ENCODE measurements around the gene CLDND2. TPM values are rescaled to one million over a fixed set of nuclear protein-coding genes. Genes with fewer than 3 reads are reported as not detected.

The CLDND2 gene
- total and polyA plus RNA-seq, 2 of the 4 experiments (the other 2 are of a cell fraction): not detected

DNA sequence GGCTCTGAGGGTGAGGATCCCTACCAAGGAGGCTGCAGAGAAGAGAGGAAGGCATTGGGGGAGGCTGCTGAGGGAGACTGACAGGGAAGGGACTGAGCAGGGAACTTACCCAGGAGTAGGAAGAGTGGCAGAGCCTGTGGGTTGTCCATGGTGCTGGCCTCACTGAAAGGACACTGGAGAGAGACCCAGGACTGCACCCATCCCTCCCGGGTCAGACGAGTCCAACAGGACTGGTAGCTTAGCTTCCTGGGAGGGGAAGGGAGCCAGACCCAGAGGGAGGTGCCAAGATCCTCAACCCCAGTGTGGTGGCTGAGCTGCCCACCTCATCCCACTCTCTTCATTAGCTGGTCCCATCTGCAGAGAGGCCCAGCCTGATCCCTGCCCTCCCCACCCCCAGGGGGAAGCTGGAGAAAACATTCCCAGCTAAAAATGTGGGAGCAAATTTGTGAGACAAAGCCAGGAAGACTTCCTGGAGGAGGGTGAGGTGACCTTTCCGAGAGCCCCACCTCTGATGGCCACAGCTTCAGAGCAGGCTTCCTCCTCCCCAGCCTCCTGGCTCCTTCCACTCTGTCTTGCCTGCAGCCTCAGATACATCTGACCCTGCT, 26.7 kb downstream of the CLDND2 start, which contains the start of gene VSIG10L:
TSS of gene VSIG10L (minus strand) at position 164 of the 605 bp plus-strand sequence. CDS start at position 149, 15 bp downstream.
- no peak within 1 kb of the TSS for H3K4me2 ChIP-seq (ENCODE audit: low read depth, low read length)
- intact Hi-C loops (cut with micrococcal nuclease): no loop called here

More for the DNA sequence above, 26.7 kb downstream of the CLDND2 start, which contains the start of gene VSIG10L:
- Histone ChIP-seq H3K9me1 (ENCODE audit: insufficient read depth, low read length) (peaks cover 4% of the 10 kb centered on the region; the same call in 1 of the 2 replicates), H4K91ac (ENCODE audit: insufficient read depth, low read depth, low read length) (no peak within 1 kb of the TSS), H3K4me3 (ENCODE audit: insufficient read depth, low read depth, low read length) (no peak within 1 kb of the TSS), H3K4me1 (ENCODE audit: control insufficient read depth, insufficient read depth, low read length) (no peaks in the 10 kb centered on the region), H2AFZ (replicated peaks; ENCODE audit: low read length, poor library complexity) (no peak within 1 kb of the TSS), H4K8ac (ENCODE audit: low read depth in 2 of 2, low read length in 2 of 2) (no peak within 1 kb of the TSS; a peak in 1 of 4 replicates), H3K14ac (replicated peaks; ENCODE audit: low read depth, low read length) (no peak within 1 kb of the TSS), H3K9me3 (ENCODE audit: control insufficient read depth, insufficient read depth, low read length) (no peaks in the 10 kb centered on the region), H2AK9ac (replicated peaks; ENCODE audit: low read depth, low read length, poor library complexity) (no peak within 1 kb of the TSS), H3K23ac (ENCODE audit: low read depth, low read length) (no peak within 1 kb of the TSS), H3K79me1 (ENCODE audit: low read depth in 1 of 2, low read length in 2 of 2) (no peaks in the 10 kb centered on the region), H3K36me3 (ENCODE audit: control insufficient read depth, insufficient read depth, low read length) (peaks cover 13% of the 10 kb centered on the region), H2BK120ac (ENCODE audit: low read depth, low read length) (no peak within 1 kb of the TSS), H3K27me3 (ENCODE audit: control insufficient read depth, insufficient read depth, low read length) (no peaks in the 10 kb centered on the region), H4K20me1 (ENCODE audit: insufficient read depth, low read length) (no peaks in the 10 kb centered on the region), H3K9ac (ENCODE audit: low read depth, low read length) (no peak within 1 kb of the TSS), H3K4ac (ENCODE audit: low read depth, low read length) (0 out of 2 replicates have a peak within 1 kb of the TSS, but pooled peaks have one; percentile 48), H3K56ac (ENCODE audit: extremely low read depth, insufficient read depth, low read length) (no peak within 1 kb of the TSS), H2BK15ac (ENCODE audit: low read depth, low read length) (no peak within 1 kb of the TSS), H4K5ac (ENCODE audit: low read depth, low read length) (no peak within 1 kb of the TSS), H3K18ac (ENCODE audit: low read depth, low read length) (no peak within 1 kb of the TSS), H2BK20ac (ENCODE audit: low read depth, low read length) (no peak within 1 kb of the TSS), H2BK5ac (ENCODE audit: low read depth, low read length, poor library complexity, severe bottlenecking) (no peak within 1 kb of the TSS), H2AK5ac (ENCODE audit: low read depth, low read length) (no peak within 1 kb of the TSS), H3K27ac (ENCODE audit: insufficient read depth, low read length) (no peak within 1 kb of the TSS)
- no CpG with 5 or more reads among the region's 3 CpGs for WGBS, 2 experiments (ENCODE audit: extremely low coverage in 2 of 2, insufficient read length in 1 of 2)
- no peak for DNase-seq
- ChIA-PET POLR2A (ENCODE audit: unreplicated experiment) (no interaction called here), CTCF (no interaction called here)
- in situ Hi-C loops (cut with MboI; ENCODE audit: low sequenced_read_pairs): no loop called here
- TF ChIP-seq, protein P1, sequence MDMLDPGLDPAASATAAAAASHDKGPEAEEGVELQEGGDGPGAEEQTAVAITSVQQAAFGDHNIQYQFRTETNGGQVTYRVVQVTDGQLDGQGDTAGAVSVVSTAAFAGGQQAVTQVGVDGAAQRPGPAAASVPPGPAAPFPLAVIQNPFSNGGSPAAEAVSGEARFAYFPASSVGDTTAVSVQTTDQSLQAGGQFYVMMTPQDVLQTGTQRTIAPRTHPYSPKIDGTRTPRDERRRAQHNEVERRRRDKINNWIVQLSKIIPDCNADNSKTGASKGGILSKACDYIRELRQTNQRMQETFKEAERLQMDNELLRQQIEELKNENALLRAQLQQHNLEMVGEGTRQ (IDR thresholded peaks at IDR 0.05; ENCODE audit: low read depth, low read length): no peak
- TF ChIP-seq BHLHE40 (IDR thresholded peaks at IDR 0.05; ENCODE audit: low read depth, low read length): no peak
- TF ChIP-seq MAZ (IDR thresholded peaks at IDR 0.05; ENCODE audit: borderline replicate concordance, low read depth, low read length): no peak
- TF ChIP-seq FOS (IDR thresholded peaks at IDR 0.05; ENCODE audit: low read depth, low read length): no peak
- TF ChIP-seq NFE2L2 (IDR thresholded peaks at IDR 0.05; ENCODE audit: low read depth, low read length): no peak
- TF ChIP-seq RFX5 (IDR thresholded peaks at IDR 0.05; ENCODE audit: low read depth, low read length): no peak
- no peak for TF ChIP-seq CHD1 (IDR thresholded peaks at IDR 0.05; ENCODE audit: low read depth, low read length)
- no peak for TF ChIP-seq RCOR1 (IDR thresholded peaks at IDR 0.05; ENCODE audit: insufficient replicate concordance, low read length)
- TF ChIP-seq MAFK (IDR thresholded peaks at IDR 0.05; ENCODE audit: low read depth, low read length): no peak
- TF ChIP-seq, protein P2, sequence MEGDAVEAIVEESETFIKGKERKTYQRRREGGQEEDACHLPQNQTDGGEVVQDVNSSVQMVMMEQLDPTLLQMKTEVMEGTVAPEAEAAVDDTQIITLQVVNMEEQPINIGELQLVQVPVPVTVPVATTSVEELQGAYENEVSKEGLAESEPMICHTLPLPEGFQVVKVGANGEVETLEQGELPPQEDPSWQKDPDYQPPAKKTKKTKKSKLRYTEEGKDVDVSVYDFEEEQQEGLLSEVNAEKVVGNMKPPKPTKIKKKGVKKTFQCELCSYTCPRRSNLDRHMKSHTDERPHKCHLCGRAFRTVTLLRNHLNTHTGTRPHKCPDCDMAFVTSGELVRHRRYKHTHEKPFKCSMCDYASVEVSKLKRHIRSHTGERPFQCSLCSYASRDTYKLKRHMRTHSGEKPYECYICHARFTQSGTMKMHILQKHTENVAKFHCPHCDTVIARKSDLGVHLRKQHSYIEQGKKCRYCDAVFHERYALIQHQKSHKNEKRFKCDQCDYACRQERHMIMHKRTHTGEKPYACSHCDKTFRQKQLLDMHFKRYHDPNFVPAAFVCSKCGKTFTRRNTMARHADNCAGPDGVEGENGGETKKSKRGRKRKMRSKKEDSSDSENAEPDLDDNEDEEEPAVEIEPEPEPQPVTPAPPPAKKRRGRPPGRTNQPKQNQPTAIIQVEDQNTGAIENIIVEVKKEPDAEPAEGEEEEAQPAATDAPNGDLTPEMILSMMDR (conservative IDR thresholded peaks at IDR 0.05; ENCODE audit: low read depth, low read length): no peak
- no peak for TF ChIP-seq POLR2A (IDR thresholded peaks at IDR 0.05; ENCODE audit: low read depth, low read length)
- TF ChIP-seq MXI1 (IDR thresholded peaks at IDR 0.05; ENCODE audit: borderline replicate concordance, low read depth, low read length): no peak
- TF ChIP-seq CEBPB (IDR thresholded peaks at IDR 0.05; ENCODE audit: low read depth, low read length): no peak
- BruUV-seq (replicated peaks): no TSS peak
- no peak for ATAC-seq (ENCODE audit: low read depth)
- dilution Hi-C loops (cut with HindIII; ENCODE audit: low sequenced_read_pairs, unreplicated experiment): no loop called here
